ENCODE results near the gene MEX3B. TPM values are rescaled to one million over a fixed set of nuclear protein-coding genes. Genes with fewer than 3 reads are reported as not detected.

Gene MEX3B
- total and polyA plus RNA-seq, 7 donors: 0.23 to 5.8 (median 3.5) TPM

GRCh38 chr15:82058517-82059204 is 12.8 kb upstream of the MEX3B start:
- 11 to 22% methylated on average over 2 of the region's 2 CpGs for WGBS, 2 donors
- intact Hi-C loops (cut with DNase I): no loop called here
- H3K9me3 ChIP-seq: no peaks in the 10 kb centered on the region
- H3K27me3 ChIP-seq: peaks cover 0 to 72% (median 14%) of the 10 kb centered on the region in 3 donors
- H3K27ac ChIP-seq: no peak overlapping the region
- TF ChIP-seq CTCF (IDR thresholded peaks at IDR 0.05) (no peak), POLR2A (IDR thresholded peaks at IDR 0.05) (no peak), POLR2AphosphoS5 (IDR thresholded peaks at IDR 0.05) (no peak), EP300 (IDR thresholded peaks at IDR 0.05) (no peak)
- no peak overlapping the region for H3K4me3 ChIP-seq
- DNase-seq: no peak
- no peaks in the 10 kb centered on the region for H3K36me3 ChIP-seq
- H3K4me1 ChIP-seq: no peaks in the 10 kb centered on the region

- WGBS, 2 donors: 5 to 11% methylated on average over 14 of the region's 14 CpGs
- TF ChIP-seq EP300 (IDR thresholded peaks at IDR 0.05) (no peak), POLR2A (IDR thresholded peaks at IDR 0.05) (no peak), POLR2AphosphoS5 (IDR thresholded peaks at IDR 0.05) (no peak), CTCF (IDR thresholded peaks at IDR 0.05) (no peak)
- Histone ChIP-seq H3K27me3 (peaks cover 0 to 70% (median 14%) of the 10 kb centered on the region in 3 donors), H3K4me1 (no peaks in the 10 kb centered on the region), H3K4me3 (no peak overlapping the region), H3K36me3 (no peaks in the 10 kb centered on the region), H3K9me3 (no peaks in the 10 kb centered on the region), H3K27ac (no peak overlapping the region)
- DNase-seq: no peak
- intact Hi-C loops (cut with DNase I): no loop called here
Observed at GRCh38 chr15:82058026-82058425, 12.2 kb upstream of the MEX3B start.

- no peak for DNase-seq
- peaks cover 0 to 61% (median 14%) of the 10 kb centered on the region in 3 donors for H3K27me3 ChIP-seq
- TF ChIP-seq POLR2A (IDR thresholded peaks at IDR 0.05) (no peak), POLR2AphosphoS5 (IDR thresholded peaks at IDR 0.05) (no peak), CTCF (IDR thresholded peaks at IDR 0.05) (no peak), EP300 (IDR thresholded peaks at IDR 0.05) (no peak)
- no peaks in the 10 kb centered on the region for H3K4me1 ChIP-seq
- intact Hi-C loops (cut with DNase I): no loop called here
- H3K9me3 ChIP-seq: no peaks in the 10 kb centered on the region
- no peak overlapping the region for H3K27ac ChIP-seq
- WGBS, 2 donors: 21 to 33% methylated on average over 7 of the region's 7 CpGs
- H3K4me3 ChIP-seq: no peak overlapping the region
- no peaks in the 10 kb centered on the region for H3K36me3 ChIP-seq
Observed at GRCh38 chr15:82056958-82057823, 11.4 kb upstream of the MEX3B start.

- no peak overlapping the region for H3K4me3 ChIP-seq
- DNase-seq: no peak
- H3K27me3 ChIP-seq: peaks cover 0 to 21% (median 8%) of the 10 kb centered on the region in 3 donors
- intact Hi-C loops (cut with DNase I): no loop called here
- H3K9me3 ChIP-seq: no peaks in the 10 kb centered on the region
- WGBS, 2 donors: 90 to 93% methylated on average over 12 of the region's 12 CpGs
- H3K4me1 ChIP-seq: peaks cover 0 to 5% (median 2%) of the 10 kb centered on the region in 4 donors
- H3K27ac ChIP-seq: no peak overlapping the region
- no peak for TF ChIP-seq EP300 (IDR thresholded peaks at IDR 0.05)
- H3K36me3 ChIP-seq: no peaks in the 10 kb centered on the region
Observed at GRCh38 chr15:82052751-82053150, 6.9 kb upstream of the MEX3B start.

- TF ChIP-seq POLR2AphosphoS5 (IDR thresholded peaks at IDR 0.05) (no peak), POLR2A (IDR thresholded peaks at IDR 0.05) (no peak), EP300 (IDR thresholded peaks at IDR 0.05) (no peak), CTCF (IDR thresholded peaks at IDR 0.05) (no peak)
- 39 to 69% methylated on average over 6 of the region's 6 CpGs for WGBS, 2 donors
- peaks cover 0 to 11% (median 7%) of the 10 kb centered on the region in 4 donors for H3K4me1 ChIP-seq
- no peak overlapping the region for H3K4me3 ChIP-seq
- DNase-seq: no peak
- peaks cover 0 to 10% (median 6%) of the 10 kb centered on the region in 3 donors for H3K27me3 ChIP-seq
- no peaks in the 10 kb centered on the region for H3K36me3 ChIP-seq
- H3K9me3 ChIP-seq: no peaks in the 10 kb centered on the region
- intact Hi-C loops (cut with DNase I): no loop called here
- no peak overlapping the region for H3K27ac ChIP-seq
Observed at GRCh38 chr15:82051664-82052063, 5.8 kb upstream of the MEX3B start.
